ENCODE results near the gene FRMD4B. TPM values are rescaled to one million over a fixed set of nuclear protein-coding genes. Genes with fewer than 3 reads are reported as not detected.

Gene FRMD4B
- total and polyA plus RNA-seq, 4 donors: 16.6 to 96.4 (median 39.0) TPM

- no peaks in the 10 kb centered on the region for H3K27me3 ChIP-seq (ENCODE audit: control insufficient read depth in 3 of 3, insufficient read depth in 3 of 3, low read length in 2 of 3)
- ATAC-seq (ENCODE audit: insufficient read depth, low FRiP score) (no peak), DNase-seq (no peak)
- no peak overlapping the region for H3K4me3 ChIP-seq
- TF ChIP-seq, protein P1, sequence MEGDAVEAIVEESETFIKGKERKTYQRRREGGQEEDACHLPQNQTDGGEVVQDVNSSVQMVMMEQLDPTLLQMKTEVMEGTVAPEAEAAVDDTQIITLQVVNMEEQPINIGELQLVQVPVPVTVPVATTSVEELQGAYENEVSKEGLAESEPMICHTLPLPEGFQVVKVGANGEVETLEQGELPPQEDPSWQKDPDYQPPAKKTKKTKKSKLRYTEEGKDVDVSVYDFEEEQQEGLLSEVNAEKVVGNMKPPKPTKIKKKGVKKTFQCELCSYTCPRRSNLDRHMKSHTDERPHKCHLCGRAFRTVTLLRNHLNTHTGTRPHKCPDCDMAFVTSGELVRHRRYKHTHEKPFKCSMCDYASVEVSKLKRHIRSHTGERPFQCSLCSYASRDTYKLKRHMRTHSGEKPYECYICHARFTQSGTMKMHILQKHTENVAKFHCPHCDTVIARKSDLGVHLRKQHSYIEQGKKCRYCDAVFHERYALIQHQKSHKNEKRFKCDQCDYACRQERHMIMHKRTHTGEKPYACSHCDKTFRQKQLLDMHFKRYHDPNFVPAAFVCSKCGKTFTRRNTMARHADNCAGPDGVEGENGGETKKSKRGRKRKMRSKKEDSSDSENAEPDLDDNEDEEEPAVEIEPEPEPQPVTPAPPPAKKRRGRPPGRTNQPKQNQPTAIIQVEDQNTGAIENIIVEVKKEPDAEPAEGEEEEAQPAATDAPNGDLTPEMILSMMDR (IDR thresholded peaks at IDR 0.05; ENCODE audit: control extremely low read depth, extremely low read depth): no peak
- H3K9ac ChIP-seq (ENCODE audit: insufficient read depth in 1 of 2, low read length in 2 of 2): no peak overlapping the region
- peaks cover 6 to 45% (median 29%) of the 10 kb centered on the region in 4 donors for H3K36me3 ChIP-seq (ENCODE audit: control insufficient read depth in 4 of 4, insufficient read depth in 4 of 4, low read length in 4 of 4)
- WGBS, 2 donors: 70 to 84% methylated on average over 4 of the region's 4 CpGs
- peaks cover 3 to 9% (median 4%) of the 10 kb centered on the region in 5 donors for H3K4me1 ChIP-seq (ENCODE audit: control insufficient read depth in 5 of 5, insufficient read depth in 5 of 5, low read length in 5 of 5)
- H3K9me3 ChIP-seq (ENCODE audit: control insufficient read depth in 4 of 4, insufficient read depth in 3 of 4, low read length in 3 of 4): peaks cover 0 to 2% (median 0%) of the 10 kb centered on the region in 4 donors
- peak overlapping the region in 1 of 2 donors; percentile 16 for H3K27ac ChIP-seq (ENCODE audit: low read depth in 1 of 2, low read length in 1 of 2)
Measured at GRCh38 chr3:69179740-69180372, 206.0 kb downstream of the FRMD4B start.

DNA sequence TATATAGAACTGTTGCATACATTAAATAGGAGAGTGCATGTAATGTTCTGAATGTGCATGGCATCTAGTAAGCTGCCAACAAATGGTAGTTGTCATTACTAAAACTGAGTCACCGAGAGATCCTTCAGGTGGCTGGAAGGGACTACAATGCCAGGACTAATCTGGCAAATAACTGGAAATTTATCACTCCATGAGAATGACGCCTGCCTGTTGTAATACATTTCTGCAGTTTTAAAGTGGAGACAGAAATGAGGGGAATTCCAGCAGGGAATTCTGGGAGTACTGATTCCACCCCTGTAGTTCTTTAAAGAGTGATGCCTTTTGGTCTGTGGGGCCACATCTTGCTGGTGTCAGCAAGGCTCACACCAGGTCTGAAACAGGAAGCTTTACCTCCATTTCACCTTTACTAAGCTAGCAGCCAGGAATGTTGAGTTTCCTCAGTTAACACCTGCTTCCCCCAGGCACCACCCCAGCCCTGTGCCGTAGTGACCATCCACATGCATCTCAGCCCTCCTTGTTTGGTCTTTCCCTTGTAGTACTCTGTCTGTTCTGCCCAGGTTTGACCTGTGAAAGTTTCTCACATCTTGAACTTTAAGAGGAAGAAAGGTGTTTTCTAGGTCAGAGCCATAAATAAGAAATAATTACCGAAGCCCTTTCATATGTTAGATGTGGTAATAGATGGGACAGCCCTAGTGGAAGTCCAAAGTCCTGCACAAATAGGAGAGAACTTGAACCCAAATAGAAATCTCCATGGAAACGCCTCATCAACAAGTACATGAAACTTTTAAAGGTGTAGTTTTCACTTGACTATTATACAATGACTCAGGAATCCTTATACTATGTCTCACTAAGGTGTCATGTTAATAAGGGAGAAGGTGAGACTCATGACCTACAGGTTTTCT, 206.8 kb downstream of the FRMD4B start:
- Histone ChIP-seq H3K4me1 (ENCODE audit: control insufficient read depth in 5 of 5, insufficient read depth in 5 of 5, low read length in 5 of 5) (peaks cover 3 to 9% (median 7%) of the 10 kb centered on the region in 5 donors), H3K9ac (ENCODE audit: insufficient read depth in 1 of 2, low read length in 2 of 2) (no peak overlapping the region), H3K36me3 (ENCODE audit: control insufficient read depth in 4 of 4, insufficient read depth in 4 of 4, low read length in 4 of 4) (peaks cover 6 to 45% (median 27%) of the 10 kb centered on the region in 4 donors), H3K27me3 (ENCODE audit: control insufficient read depth in 3 of 3, insufficient read depth in 3 of 3, low read length in 2 of 3) (no peaks in the 10 kb centered on the region), H3K9me3 (ENCODE audit: control insufficient read depth in 4 of 4, insufficient read depth in 3 of 4, low read length in 3 of 4) (peaks cover 0 to 2% (median 0%) of the 10 kb centered on the region in 4 donors), H3K27ac (ENCODE audit: low read depth in 1 of 2, low read length in 1 of 2) (peak overlapping the region in 1 of 2 donors; percentile 63), H3K4me3 (no peak overlapping the region)
- DNase-seq: no peak
- ATAC-seq (ENCODE audit: insufficient read depth, low FRiP score): peak; percentile 32
- TF ChIP-seq, protein P1 (IDR thresholded peaks at IDR 0.05; ENCODE audit: control extremely low read depth, extremely low read depth): no peak
- 69 to 88% methylated on average over 5 of the region's 5 CpGs for WGBS, 2 donors

- Histone ChIP-seq H3K36me3 (ENCODE audit: control insufficient read depth in 4 of 4, insufficient read depth in 4 of 4, low read length in 4 of 4) (peaks cover 6 to 43% (median 27%) of the 10 kb centered on the region in 4 donors), H3K9me3 (ENCODE audit: control insufficient read depth in 4 of 4, insufficient read depth in 3 of 4, low read length in 3 of 4) (peaks cover 0 to 2% (median 0%) of the 10 kb centered on the region in 4 donors), H3K27ac (ENCODE audit: low read depth in 1 of 2, low read length in 1 of 2) (peak overlapping the region in 1 of 2 donors; percentile 29), H3K9ac (ENCODE audit: insufficient read depth in 1 of 2, low read length in 2 of 2) (no peak overlapping the region), H3K4me1 (ENCODE audit: control insufficient read depth in 5 of 5, insufficient read depth in 5 of 5, low read length in 5 of 5) (peaks cover 3 to 9% (median 7%) of the 10 kb centered on the region in 5 donors), H3K4me3 (no peak overlapping the region), H3K27me3 (ENCODE audit: control insufficient read depth in 3 of 3, insufficient read depth in 3 of 3, low read length in 2 of 3) (no peaks in the 10 kb centered on the region)
- 87 to 93% methylated on average over 4 of the region's 4 CpGs for WGBS, 2 donors
- DNase-seq: no peak
- no peak for ATAC-seq (ENCODE audit: insufficient read depth, low FRiP score)
- TF ChIP-seq, protein P1 (IDR thresholded peaks at IDR 0.05; ENCODE audit: control extremely low read depth, extremely low read depth): no peak
Measured at GRCh38 chr3:69178082-69178481, 207.8 kb downstream of the FRMD4B start.
